C4-2B (cell line): Measurements from ENCODE around the gene EHBP1.

Source experiments
- H3K27ac ChIP-seq: fragments of 450-650 bp; 2 replicates; pipeline ENCODE4 v1.5.1; 2017
- CTCF ChIP-seq: fragments of 450-650 bp; conservative IDR thresholded peaks from 2 replicates; pipeline ENCODE4 v1.5.1; 2017; ENCODE audit warnings: mild to moderate bottlenecking
- ZFX ChIP-seq: fragments of 450-650 bp; IDR thresholded peaks from 2 replicates; pipeline ENCODE4 v1.6.1; 2017

The EHBP1 gene

DNA sequence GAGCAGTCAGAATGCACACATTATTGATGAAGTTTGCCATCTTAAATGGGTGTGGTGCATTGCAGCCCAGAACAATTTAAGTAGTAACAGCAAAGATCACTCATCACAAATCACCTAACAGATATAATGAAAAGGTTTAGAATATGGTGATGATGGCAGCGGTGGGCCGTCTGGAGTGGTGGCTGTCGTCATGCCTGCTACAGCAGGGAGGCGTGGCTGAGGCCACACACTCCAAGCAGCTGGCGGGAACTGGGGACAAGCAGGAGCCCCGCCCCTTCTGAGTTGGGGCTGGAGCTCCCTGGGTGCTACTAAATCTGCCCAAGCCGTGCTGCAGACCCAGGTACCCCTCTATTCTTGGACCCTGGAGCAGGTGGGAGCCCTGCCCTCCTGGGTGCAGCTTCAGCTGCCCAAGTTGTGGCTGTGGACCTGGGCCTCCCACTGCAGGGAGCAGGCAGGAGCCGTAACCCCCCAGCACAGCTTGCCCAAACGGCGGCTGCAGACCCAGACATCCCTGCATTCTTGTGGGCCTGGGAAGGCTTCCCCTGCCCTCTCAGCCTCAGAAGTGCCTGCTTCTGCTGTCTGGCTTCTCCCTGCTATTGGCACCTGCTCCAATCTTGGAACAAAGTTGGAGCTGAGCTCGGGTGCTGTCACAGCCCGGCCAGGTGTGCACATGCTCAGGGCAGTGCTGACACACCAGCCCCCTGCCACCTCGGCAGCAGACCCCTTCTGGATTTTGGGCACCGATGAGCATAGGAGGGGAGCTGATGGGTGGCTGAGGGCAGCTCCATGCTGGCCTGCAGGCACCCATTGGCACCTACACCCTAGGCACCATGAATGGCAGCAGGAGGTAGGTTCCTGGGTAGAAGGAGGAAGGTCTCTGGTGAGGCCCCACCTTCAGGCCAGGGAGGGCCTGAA, 149.3 kb downstream of the EHBP1 start:
- H3K27ac ChIP-seq: no peak overlapping the region; the same call in 1 of the 2 replicates
- TF ChIP-seq CTCF: no peak

GRCh38 chr2:62856228-62857040, 150.9 kb downstream of the EHBP1 start:
- no peak for TF ChIP-seq ZFX
- TF ChIP-seq CTCF: no peak
- H3K27ac ChIP-seq: peak overlapping the region; percentile 66

DNA sequence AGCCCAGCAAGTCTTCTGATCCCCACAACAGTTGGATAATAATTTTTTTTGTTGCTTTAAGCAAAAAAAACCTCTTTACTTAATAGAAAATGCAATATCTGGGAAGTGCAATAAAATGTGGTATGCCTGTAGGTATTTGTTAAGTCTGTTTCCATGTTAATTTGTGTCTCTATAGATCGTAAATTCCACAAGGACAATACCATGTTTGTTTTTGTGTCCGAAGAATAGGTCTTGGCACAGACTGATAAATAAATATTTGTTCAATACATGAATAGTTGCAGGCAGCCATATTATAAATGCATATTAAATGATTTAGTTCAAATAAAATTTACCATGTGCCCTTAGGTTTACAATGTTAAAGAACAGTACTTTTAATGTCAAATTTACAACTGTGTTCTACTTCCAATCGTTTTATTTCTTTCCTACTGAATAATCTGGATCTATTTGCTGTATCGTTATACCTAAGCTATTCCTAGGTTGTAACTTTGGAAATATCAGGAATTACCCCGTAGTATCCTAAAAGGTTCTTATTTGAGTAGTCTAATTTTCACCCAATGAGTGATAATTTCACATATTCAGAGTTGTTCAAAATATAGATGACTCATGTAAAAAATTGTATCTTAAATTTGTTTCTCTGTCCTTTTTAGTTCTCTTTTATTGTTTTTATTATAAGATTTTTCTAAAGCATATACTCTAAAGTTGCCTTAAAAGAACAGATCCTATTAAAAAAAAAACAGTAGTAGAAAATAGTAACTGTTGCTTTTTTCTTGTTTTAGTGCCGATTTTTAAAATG, 151.8 kb downstream of the EHBP1 start:
- TF ChIP-seq CTCF: no peak
- TF ChIP-seq ZFX: no peak
- peak overlapping the region; percentile 66; the same call in 1 of the 2 replicates for H3K27ac ChIP-seq

- no peak overlapping the region for H3K27ac ChIP-seq
- no peak for TF ChIP-seq CTCF
- no peak for TF ChIP-seq ZFX
Observed at GRCh38 chr2:62858231-62858832, 152.8 kb downstream of the EHBP1 start.

- TF ChIP-seq ZFX (no peak), CTCF (no peak)
- no peak overlapping the region for H3K27ac ChIP-seq
Observed at GRCh38 chr2:62868947-62869346, 163.4 kb downstream of the EHBP1 start.

DNA sequence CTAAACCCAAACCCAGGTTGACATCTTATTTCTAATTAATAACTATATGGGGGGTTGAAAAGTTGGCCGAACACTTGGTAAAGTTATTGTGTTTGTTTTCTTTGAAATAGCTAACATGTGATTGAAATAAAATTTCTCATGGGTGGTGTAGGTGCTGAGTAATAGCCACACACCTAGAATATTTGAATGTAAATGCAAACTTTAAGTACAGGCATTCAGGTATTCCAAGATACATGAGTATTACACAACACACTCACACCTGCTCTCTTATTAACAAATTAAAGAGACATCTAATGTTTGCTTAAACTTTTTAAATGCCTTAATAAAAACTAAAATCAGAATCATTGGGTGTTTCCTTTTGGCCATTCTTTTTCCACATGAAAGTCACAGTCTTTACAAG, 165.5 kb downstream of the EHBP1 start:
- no peak overlapping the region for H3K27ac ChIP-seq
- no peak for TF ChIP-seq ZFX
- no peak for TF ChIP-seq CTCF
